H9 (cell line): Measurements from ENCODE around the gene NADK. TPM values are rescaled to one million over a fixed set of nuclear protein-coding genes. Genes with fewer than 3 reads are reported as not detected.

Experiments
- DNase-seq: peaks from one replicate; pipeline ENCODE4 v3.0.0-alpha.2; 2017
- H2AFZ ChIP-seq: one replicate; pipeline ENCODE4 v1.6.1; 2013; ENCODE audit warnings: mild to moderate bottlenecking, low read length, control low read depth, moderate library complexity
- H2AK5ac ChIP-seq: 2 replicates; pipeline ENCODE4 v1.6.1; 2013; ENCODE audit warnings: low read length, control low read depth, mixed read lengths; ENCODE audit not compliant: insufficient read length
- H2BK120ac ChIP-seq: one replicate; pipeline ENCODE4 v1.6.1; 2013; ENCODE audit warnings: low read depth, mild to moderate bottlenecking, low read length, control low read depth, inconsistent platforms; ENCODE audit not compliant: poor library complexity, severe bottlenecking
- H2BK12ac ChIP-seq: 2 replicates; pipeline ENCODE4 v1.6.1; 2013; ENCODE audit warnings: low read length, control low read depth, mixed read lengths, low read depth; ENCODE audit not compliant: insufficient read length
- H2BK15ac ChIP-seq: 2 replicates; pipeline ENCODE4 v1.6.1; 2013; ENCODE audit warnings: low read depth, low read length, control low read depth
- H2BK20ac ChIP-seq: one replicate; pipeline ENCODE4 v1.6.1; 2013; ENCODE audit warnings: low read depth, mild to moderate bottlenecking, low read length, control low read depth, inconsistent platforms; ENCODE audit not compliant: poor library complexity, severe bottlenecking
- H2BK5ac ChIP-seq: 2 replicates; pipeline ENCODE4 v1.6.1; 2013; ENCODE audit warnings: low read length, control low read depth, mixed read lengths; ENCODE audit not compliant: insufficient read length
- H3K14ac ChIP-seq: 2 replicates; pipeline ENCODE4 v1.6.1; 2013; ENCODE audit warnings: low read length, control low read depth; ENCODE audit not compliant: insufficient read depth
- H3K18ac ChIP-seq: 2 replicates; pipeline ENCODE4 v1.6.1; 2013; ENCODE audit warnings: low read depth, mild to moderate bottlenecking, mixed read lengths, low read length, control low read depth; ENCODE audit not compliant: insufficient read length
- H3K23ac ChIP-seq: 2 replicates; pipeline ENCODE4 v1.6.1; 2013; ENCODE audit warnings: low read length, control low read depth, mixed read lengths, low read depth; ENCODE audit not compliant: insufficient read length
- H3K23me2 ChIP-seq: 2 replicates; pipeline ENCODE4 v1.6.1; 2013; ENCODE audit warnings: low read depth, mild to moderate bottlenecking, mixed read lengths, low read length, control low read depth; ENCODE audit not compliant: insufficient read length, poor library complexity, severe bottlenecking
- H3K27ac ChIP-seq: 2 replicates; pipeline ENCODE4 v1.5.1; 2013; ENCODE audit warnings: low read length, control low read depth, mixed read lengths, low read depth; ENCODE audit not compliant: insufficient read length
- H3K27me3 ChIP-seq: 2 replicates; pipeline ENCODE4 v1.6.1; 2013; ENCODE audit warnings: low read length, control low read depth, inconsistent platforms; ENCODE audit not compliant: insufficient read depth
- H3K4ac ChIP-seq: 2 replicates; pipeline ENCODE4 v1.6.1; 2013; ENCODE audit warnings: low read depth, mild to moderate bottlenecking, control low read depth, inconsistent platforms, low read length, moderate library complexity
- H3K4me1 ChIP-seq: 2 replicates; pipeline ENCODE4 v1.6.1; 2013; ENCODE audit warnings: low read length, control low read depth, inconsistent platforms; ENCODE audit not compliant: insufficient read depth
- H3K4me2 ChIP-seq: 2 replicates; pipeline ENCODE4 v1.6.1; 2013; ENCODE audit warnings: low read length, control low read depth, mixed read lengths; ENCODE audit not compliant: insufficient read length, insufficient read depth
- H3K56ac ChIP-seq: 2 replicates; pipeline ENCODE4 v1.6.1; 2013; ENCODE audit warnings: low read depth, mild to moderate bottlenecking, mixed read lengths, low read length, control low read depth; ENCODE audit not compliant: insufficient read length
- H3K79me1 ChIP-seq: 2 replicates; pipeline ENCODE4 v1.6.1; 2013; ENCODE audit warnings: low read depth, mild to moderate bottlenecking, moderate library complexity, low read length, control low read depth, inconsistent platforms; ENCODE audit not compliant: insufficient read depth, poor library complexity, severe bottlenecking
- H3K79me2 ChIP-seq: 2 replicates; pipeline ENCODE4 v1.6.1; 2013; ENCODE audit warnings: low read length, control low read depth, inconsistent platforms; ENCODE audit not compliant: insufficient read depth
- H3K9ac ChIP-seq: 2 replicates; pipeline ENCODE4 v1.6.1; 2013; ENCODE audit warnings: low read length, control low read depth, mixed read lengths; ENCODE audit not compliant: insufficient read length; ENCODE audit errors: extremely low read depth
- H3K9me3 ChIP-seq: one replicate; pipeline ENCODE4 v1.6.1; 2013; ENCODE audit warnings: low read depth, low read length, inconsistent platforms; ENCODE audit not compliant: control insufficient read depth
- H3T11ph ChIP-seq: one replicate; pipeline ENCODE4 v1.6.1; 2013; ENCODE audit warnings: mild to moderate bottlenecking, low read length, control low read depth, inconsistent platforms
- H4K20me1 ChIP-seq: one replicate; pipeline ENCODE4 v1.6.1; 2013; ENCODE audit not compliant: control insufficient read depth, insufficient read length, insufficient read depth
- H4K5ac ChIP-seq: 2 replicates; pipeline ENCODE4 v1.6.1; 2013; ENCODE audit warnings: low read depth, mild to moderate bottlenecking, mixed read lengths, low read length, control low read depth; ENCODE audit not compliant: insufficient read length
- H4K8ac ChIP-seq: replicated peaks from 2 replicates; pipeline ENCODE4 v1.6.1; 2013; ENCODE audit warnings: low read length, control low read depth, mixed read lengths, low read depth; ENCODE audit not compliant: insufficient read length
- H4K91ac ChIP-seq: 2 replicates; pipeline ENCODE4 v1.6.1; 2013; ENCODE audit warnings: low read depth, mild to moderate bottlenecking, moderate library complexity, mixed read lengths, low read length, control low read depth; ENCODE audit not compliant: insufficient read length
- H3K27ac Mint-ChIP-seq, 3 experiments: 2 replicates in 2 of 3; 3 replicates in 1 of 3; pipeline ENCODE4 v1.8.0; 2020 to 2021; ENCODE audit warnings: mixed read lengths in 3 of 3, mild to moderate bottlenecking in 1 of 3, moderate library complexity in 1 of 3
- H3K27me3 Mint-ChIP-seq: 2 replicates; pipeline ENCODE4 v1.8.0; 2021; ENCODE audit warnings: low read depth, mild to moderate bottlenecking, moderate library complexity, mixed read lengths
- H3K36me3 Mint-ChIP-seq, 3 experiments: 2 replicates in 2 of 3; 3 replicates in 1 of 3; pipeline ENCODE4 v1.8.0; 2020 to 2021; ENCODE audit warnings: low read depth in 3 of 3, mixed read lengths in 3 of 3; ENCODE audit not compliant: insufficient read depth in 1 of 3
- H3K4me1 Mint-ChIP-seq, 2 experiments: 2 replicates each; pipeline ENCODE4 v1.8.0; 2020; ENCODE audit warnings: mixed read lengths in 2 of 2
- H3K4me3 Mint-ChIP-seq, 2 experiments: 2 replicates in 1 of 2; 3 replicates in 1 of 2; pipeline ENCODE4 v1.8.0; 2020 to 2021; ENCODE audit warnings: mild to moderate bottlenecking in 2 of 2, mixed read lengths in 2 of 2, moderate library complexity in 1 of 2
- H3K9me3 Mint-ChIP-seq, 2 experiments: 2 replicates in 1 of 2; 3 replicates in 1 of 2; pipeline ENCODE4 v1.8.0; 2020; ENCODE audit warnings: mild to moderate bottlenecking in 2 of 2, mixed read lengths in 2 of 2, moderate library complexity in 1 of 2
- CTCF ChIP-seq: fragments of 200-600 bp; sonication (generic); conservative IDR thresholded peaks from 3 replicates; pipeline ENCODE4 v1.8.0; 2021; ENCODE audit warnings: antibody characterized with exemption, mild to moderate bottlenecking
- WGBS: extraction: QIAGEN DNeasy Blood & Tissue Kit; methylation state at CpG from one replicate; pipeline ENCODE4 v1.1.7; 2013; ENCODE audit warnings: missing lambda C conversion rate, low lambda C conversion rate, mixed read lengths; ENCODE audit not compliant: insufficient read length; ENCODE audit errors: extremely low coverage; 5-methylcytosine and 5-hydroxymethylcytosine counted together
- total RNA-seq: library from RNA; stranded (reverse); gene quantifications from 2 replicates; pipeline ENCODE4 v1.2.1, GENCODE V29; 2021

NADK gene
- total RNA-seq, 1 experiment from 2014 or later, result 105 TPM

GRCh38 chr1:1756661-1757421, 21.4 kb downstream of the NADK start:
- H2BK5ac ChIP-seq, result no peak overlapping the region
- no peaks in the 10 kb centered on the region for H4K20me1 ChIP-seq
- no peak overlapping the region for H3K9ac ChIP-seq
- H3K23me2 ChIP-seq, result no peaks in the 10 kb centered on the region
- no peak overlapping the region for H2BK15ac ChIP-seq
- H3K14ac ChIP-seq, result no peak overlapping the region
- H4K91ac ChIP-seq, result no peak overlapping the region
- no peak overlapping the region for H2BK120ac ChIP-seq
- H3K9me3 Mint-ChIP-seq, result no peaks in the 10 kb centered on the region; a peak in 1 of 5 replicates
- TF ChIP-seq CTCF, result no peak
- no peaks in the 10 kb centered on the region; a peak in 2 of 4 replicates for H3K4me1 Mint-ChIP-seq
- H3K79me1 ChIP-seq, result peaks cover 6% of the 10 kb centered on the region
- H3K4me1 ChIP-seq, result no peaks in the 10 kb centered on the region
- H3K27ac ChIP-seq, result no peak overlapping the region
- no peak overlapping the region for H2BK12ac ChIP-seq
- H4K5ac ChIP-seq, result no peak overlapping the region
- no peak overlapping the region for H2AK5ac ChIP-seq
- H3K27ac Mint-ChIP-seq, result peak overlapping the region in 1 of 3 experiments; percentile 74; a peak in 1 of 7 replicates
- no peak overlapping the region for H3K23ac ChIP-seq
- no CpG with 5 or more reads among the region's 33 CpGs for WGBS
- H4K8ac ChIP-seq, result no peak overlapping the region
- no peak for DNase-seq
- no peak overlapping the region for H3T11ph ChIP-seq
- no peaks in the 10 kb centered on the region for H3K9me3 ChIP-seq
- no peaks in the 10 kb centered on the region; the same call in 1 of the 2 replicates for H3K27me3 Mint-ChIP-seq
- H3K36me3 Mint-ChIP-seq, result peaks cover 37 to 79% (median 70%) of the 10 kb centered on the region in 3 experiments; a peak in 6 of 7 replicates
- no peak overlapping the region for H3K4ac ChIP-seq
- no peak overlapping the region for H3K56ac ChIP-seq
- no peaks in the 10 kb centered on the region for H3K27me3 ChIP-seq
- H2BK20ac ChIP-seq, result no peak overlapping the region
- no peak overlapping the region for H3K18ac ChIP-seq
- H3K4me2 ChIP-seq, result no peak overlapping the region
- H2AFZ ChIP-seq, result no peak overlapping the region
- H3K79me2 ChIP-seq, result no peaks in the 10 kb centered on the region; the same call in 1 of the 2 replicates
- no peak overlapping the region for H3K4me3 Mint-ChIP-seq
